B cell (primary cell): ENCODE results near the gene FUT6. TPM values are rescaled to one million over a fixed set of nuclear protein-coding genes. Genes with fewer than 3 reads are reported as not detected.

ENCODE experiments used
- ATAC-seq: fragments of 200-7000 bp; cut with Tn5 transposase; one replicate; pipeline ENCODE4 v1.10.0; 2021; ENCODE audit warnings: low read depth, mild to moderate bottlenecking, moderate number of reproducible peaks, moderate library complexity
- CTCF ChIA-PET: fragments of 350-600 bp; sonication (Branson Sonifier 250); formaldehyde crosslinking; loops from one replicate; lab custom pipeline; 2021; ENCODE audit warnings: antibody characterized with exemption, inconsistent platforms; lab: Charles Lee
- POLR2A ChIA-PET: fragments of 350-600 bp; sonication (Branson Sonifier 250); formaldehyde crosslinking; loops from one replicate; lab custom pipeline; 2021; ENCODE audit warnings: antibody characterized with exemption; lab: Charles Lee
- DNase-seq: peaks from one replicate; pipeline ENCODE4 v3.0.0; 2013
- H2AFZ ChIP-seq: 2 replicates; pipeline ENCODE4 v1.6.1; 2012; ENCODE audit warnings: mild to moderate bottlenecking, low read depth, low read length; ENCODE audit not compliant: insufficient read depth, poor library complexity, severe bottlenecking
- H3K27ac ChIP-seq, 2 donors: 1 replicate in 1 of 2; 2 replicates in 1 of 2; pipeline ENCODE4 v1.5.1; 2012 to 2013; ENCODE audit warnings: low read length in 2 of 2, mild to moderate bottlenecking in 2 of 2, moderate library complexity in 1 of 2
- H3K27me3 ChIP-seq, 4 experiments: fragments of 200-600 bp in 1 of 4; sonication (generic) in 1 of 4; replicated peaks in 1 of 4; 1 replicate in 2 of 4; 2 replicates in 2 of 4; pipeline versions ENCODE4 v1.6.1 to v1.7.0; 2013 to 2016; ENCODE audit warnings: low read length in 3 of 4, mild to moderate bottlenecking in 2 of 4, mixed read lengths in 1 of 4, moderate library complexity in 1 of 4; ENCODE audit not compliant: insufficient read depth in 4 of 4, control insufficient read depth in 3 of 4; ENCODE audit errors: control extremely low read depth in 1 of 4
- H3K36me3 ChIP-seq, 2 experiments: replicated peaks in 1 of 2; 1 replicate in 1 of 2; 2 replicates in 1 of 2; pipeline versions ENCODE4 v1.6.1 to v1.7.1; 2013; ENCODE audit warnings: low read length in 1 of 2; ENCODE audit not compliant: insufficient read depth in 2 of 2, control insufficient read depth in 1 of 2; ENCODE audit errors: control extremely low read depth in 1 of 2, extremely low read depth in 1 of 2
- H3K4me1 ChIP-seq, 2 donors: fragments of 200-600 bp in 1 of 2; sonication (generic) in 1 of 2; 1 replicate in 1 of 2; 2 replicates in 1 of 2; pipeline versions ENCODE4 v1.5.1 to v1.6.1; 2013 to 2017; ENCODE audit warnings: low read length in 2 of 2; ENCODE audit not compliant: control insufficient read depth in 2 of 2, insufficient read depth in 2 of 2
- H3K4me2 ChIP-seq: replicated peaks from 2 replicates; pipeline ENCODE3; 2012; ENCODE audit warnings: mild to moderate bottlenecking, low read depth, low read length; ENCODE audit not compliant: poor library complexity, severe bottlenecking
- H3K4me3 ChIP-seq, 5 experiments: fragments of 200-600 bp in 1 of 5; sonication (generic) in 1 of 5; 1 replicate in 3 of 5; 2 replicates in 2 of 5; pipeline versions ENCODE4 v1.5.1 to v1.7.0; 2011 to 2016; ENCODE audit warnings: low read length in 4 of 5, mild to moderate bottlenecking in 4 of 5, low read depth in 2 of 5, control low read depth in 1 of 5, moderate library complexity in 1 of 5; ENCODE audit not compliant: insufficient read depth in 1 of 5; ENCODE audit errors: control extremely low read depth in 1 of 5, extremely low read depth in 1 of 5
- H3K79me2 ChIP-seq: fragments of 200-600 bp; sonication (generic); one replicate; pipeline ENCODE4 v1.6.0; 2016; ENCODE audit warnings: low read length; ENCODE audit not compliant: control insufficient read depth, insufficient read depth
- H3K9ac ChIP-seq: fragments of 200-600 bp; sonication (generic); 2 replicates; pipeline ENCODE4 v1.6.1; 2017; ENCODE audit warnings: mild to moderate bottlenecking, low read length, moderate library complexity
- H3K9me3 ChIP-seq, 3 donors: one replicate each; pipeline versions ENCODE4 v1.6.1 to v1.7.1; 2013; ENCODE audit warnings: low read length in 2 of 3; ENCODE audit not compliant: control insufficient read depth in 2 of 3, insufficient read depth in 1 of 3; ENCODE audit errors: control extremely low read depth in 1 of 3
- H4K20me1 ChIP-seq: 2 replicates; pipeline ENCODE4 v1.6.0; 2012; ENCODE audit warnings: mild to moderate bottlenecking, low read length; ENCODE audit not compliant: insufficient read depth, control insufficient read depth, poor library complexity, severe bottlenecking
- H3K27ac Mint-ChIP-seq: one replicate; pipeline ENCODE4 v1.8.0; 2021; ENCODE audit warnings: mixed read lengths
- H3K27me3 Mint-ChIP-seq: one replicate; pipeline ENCODE4 v1.8.0; 2021; ENCODE audit warnings: mixed read lengths
- H3K4me1 Mint-ChIP-seq: one replicate; pipeline ENCODE4 v1.8.0; 2021; ENCODE audit warnings: mixed read lengths
- H3K4me3 Mint-ChIP-seq: one replicate; pipeline ENCODE4 v1.8.0; 2021; ENCODE audit warnings: mixed read lengths
- H3K9me3 Mint-ChIP-seq: one replicate; pipeline ENCODE4 v1.8.0; 2022; ENCODE audit warnings: mixed read lengths; ENCODE audit not compliant: insufficient read depth
- CTCF ChIP-seq: fragments of 200-600 bp; IDR thresholded peaks from one replicate; pipeline ENCODE4 v1.8.0; 2022; ENCODE audit warnings: antibody characterized with exemption, mild to moderate bottlenecking
- EZH2 ChIP-seq: IDR thresholded peaks from 2 replicates; pipeline ENCODE4 v1.6.1; 2012; ENCODE audit warnings: borderline replicate concordance, low read depth, mild to moderate bottlenecking, moderate library complexity, low read length; ENCODE audit not compliant: insufficient read depth, poor library complexity, severe bottlenecking
- WGBS: methylation state at CpG from one replicate; pipeline ENCODE4 v1.1.5; 2013; ENCODE audit warnings: missing lambda C conversion rate; ENCODE audit not compliant: insufficient coverage; 5-methylcytosine and 5-hydroxymethylcytosine counted together
- intact Hi-C: fragments of 100-400 bp; cut with micrococcal nuclease; formaldehyde crosslinking; loops from one replicate; pipeline ENCODE4 v1.10.0; 2022
- polyA plus RNA-seq: library from polyadenylated mRNA; depleted of rRNA; stranded (reverse); fragments of >200 nt; gene quantifications from 2 replicates; pipeline ENCODE4 v1.2.3, GENCODE V29; 2012
- total RNA-seq, 2 donors: library from RNA; stranded (reverse); fragments of 120-200 nt in 1 of 2; gene quantifications; 1 replicate in 1 of 2; 2 replicates in 1 of 2; pipeline versions ENCODE4 v1.2.3 to v1.2.4, GENCODE V29; 2013 to 2022

The FUT6 gene
- total and polyA plus RNA-seq, 2 donors (not counting 1 experiment from before 2014, with no cell fraction given): 0.03 TPM; not detected in 1

- Histone ChIP-seq H3K27me3 (no peaks in the 10 kb centered on the region), H3K4me1 (no peaks in the 10 kb centered on the region), H2AFZ (no peak overlapping the region), H3K9ac (no peak overlapping the region), H3K36me3 (no peaks in the 10 kb centered on the region), H3K27ac (no peak overlapping the region), H3K79me2 (no peaks in the 10 kb centered on the region), H3K4me2 (no peak overlapping the region), H3K4me3 (no peak overlapping the region), H4K20me1 (no peaks in the 10 kb centered on the region), H3K9me3 (peaks cover 0 to 9% (median 0%) of the 10 kb centered on the region in 3 donors)
- intact Hi-C loops: no loop called here
- DNase-seq (no peak), ATAC-seq (no peak)
- no peak for TF ChIP-seq CTCF
- no peak for TF ChIP-seq EZH2
- H3K4me3 Mint-ChIP-seq: no peak overlapping the region
- ChIA-PET CTCF (interaction anchor here (1.3 kb wide), 1 partner anchor 10 kb away, joined by 4 read pairs; the partner anchor contains the start of gene NRTN), POLR2A (no interaction called here)
- peaks cover 13% of the 10 kb centered on the region for H3K27me3 Mint-ChIP-seq
- 71% methylated on average over 7 of the region's 9 CpGs for WGBS
- no peaks in the 10 kb centered on the region for H3K9me3 Mint-ChIP-seq
- no peaks in the 10 kb centered on the region for H3K4me1 Mint-ChIP-seq
- H3K27ac Mint-ChIP-seq: no peak overlapping the region
These were observed 25.2 kb downstream of the FUT6 start for GRCh38 chr19:5814123-5814851.

- DNase-seq: no peak
- H4K20me1 ChIP-seq: no peaks in the 10 kb centered on the region
- no peak overlapping the region for H3K4me3 ChIP-seq
- ChIA-PET POLR2A (no interaction called here), CTCF (no interaction called here)
- 97% methylated on average over 4 of the region's 4 CpGs for WGBS
- H3K9me3 Mint-ChIP-seq: no peaks in the 10 kb centered on the region
- H3K4me3 Mint-ChIP-seq: no peak overlapping the region
- H3K79me2 ChIP-seq: no peaks in the 10 kb centered on the region
- no peaks in the 10 kb centered on the region for H3K4me1 ChIP-seq
- peaks cover 0 to 13% (median 0%) of the 10 kb centered on the region in 3 donors for H3K9me3 ChIP-seq
- no peak overlapping the region for H3K9ac ChIP-seq
- ATAC-seq: no peak
- H3K27ac ChIP-seq: no peak overlapping the region
- H3K27me3 ChIP-seq: peaks cover 0 to under 1% (median 0%) of the 10 kb centered on the region in 4 experiments
- no peak overlapping the region for H2AFZ ChIP-seq
- intact Hi-C loops: no loop called here
- TF ChIP-seq CTCF (no peak), EZH2 (no peak)
- no peaks in the 10 kb centered on the region for H3K36me3 ChIP-seq
- H3K4me1 Mint-ChIP-seq: no peaks in the 10 kb centered on the region
- H3K4me2 ChIP-seq: no peak overlapping the region
- no peaks in the 10 kb centered on the region for H3K27me3 Mint-ChIP-seq
- H3K27ac Mint-ChIP-seq: no peak overlapping the region
These were observed 28.4 kb downstream of the FUT6 start for GRCh38 chr19:5811117-5811516.
